Neural cell (in vitro differentiated cells): Measurements from ENCODE around the gene SHANK3. TPM values are rescaled to one million over a fixed set of nuclear protein-coding genes. Genes with fewer than 3 reads are reported as not detected.

Source experiments
- H2AFZ ChIP-seq: fragments of 200-600, 300-800 bp; sonication (generic), shearing (Covaris generic); 2 replicates; pipeline ENCODE4 v1.6.0; 2014; ENCODE audit warnings: low read depth, mild to moderate bottlenecking, antibody characterized with exemption, low read length, moderate library complexity
- H3F3A ChIP-seq: fragments of 200-600 bp; shearing (Covaris generic); 2 replicates; pipeline ENCODE4 v1.6.1; 2016; ENCODE audit warnings: mild to moderate bottlenecking, moderate library complexity, mixed read lengths, antibody characterized with exemption, low read length; ENCODE audit not compliant: insufficient read depth, poor library complexity, severe bottlenecking
- H3K27ac ChIP-seq: fragments of 200-600, 300-800 bp; sonication (generic), shearing (Covaris generic); 2 replicates; pipeline ENCODE4 v1.5.1; 2014; ENCODE audit warnings: mild to moderate bottlenecking, low read length, moderate library complexity
- H3K27me3 ChIP-seq: fragments of 300-800, 200-600 bp; sonication (generic), shearing (Covaris generic); 2 replicates; pipeline ENCODE4 v1.6.0; 2014; ENCODE audit warnings: mild to moderate bottlenecking, low read depth, low read length, moderate library complexity; ENCODE audit not compliant: insufficient read depth
- H3K36me3 ChIP-seq: fragments of 300-800, 200-600 bp; sonication (generic), shearing (Covaris generic); 2 replicates; pipeline ENCODE4 v1.5.1; 2014; ENCODE audit warnings: mild to moderate bottlenecking, antibody characterized with exemption, low read length, moderate library complexity; ENCODE audit not compliant: insufficient read depth
- H3K4me2 ChIP-seq: fragments of 300-800, 200-600 bp; sonication (generic), shearing (Covaris generic); 2 replicates; pipeline ENCODE4 v1.6.0; 2014; ENCODE audit warnings: mild to moderate bottlenecking, low read length
- H3K4me3 ChIP-seq: fragments of 300-800, 200-600 bp; sonication (generic), shearing (Covaris generic); 2 replicates; pipeline ENCODE4 v1.5.1; 2014; ENCODE audit warnings: mild to moderate bottlenecking, low read length, moderate library complexity
- H3K79me2 ChIP-seq: fragments of 200-600 bp; shearing (Covaris generic); replicated peaks from 2 replicates; pipeline ENCODE4 v1.6.0; 2014; ENCODE audit warnings: mild to moderate bottlenecking, low read length, moderate library complexity; ENCODE audit not compliant: insufficient read depth
- H3K9ac ChIP-seq: fragments of 300-800, 200-600 bp; sonication (generic), shearing (Covaris generic); 2 replicates; pipeline ENCODE4 v1.6.1; 2016; ENCODE audit warnings: mild to moderate bottlenecking, low read length, mixed read lengths
- H3K9me2 ChIP-seq: fragments of 200-600 bp; shearing (Covaris generic); 2 replicates; pipeline ENCODE4 v1.6.1; 2016; ENCODE audit warnings: mild to moderate bottlenecking, low read length, mixed read lengths; ENCODE audit not compliant: insufficient read depth
- H3K9me3 ChIP-seq: fragments of 200-600, 300-800 bp; sonication (generic), shearing (Covaris generic); 2 replicates; pipeline ENCODE4 v1.6.1; 2016; ENCODE audit warnings: mild to moderate bottlenecking, mixed run types, low read length, moderate library complexity, mixed read lengths
- H4K20me1 ChIP-seq: fragments of 200-600 bp; shearing (Covaris generic); 2 replicates; pipeline ENCODE4 v1.6.1; 2016; ENCODE audit warnings: mild to moderate bottlenecking, mixed run types; ENCODE audit not compliant: insufficient read depth
- CTCF ChIP-seq: fragments of 450-650 bp; IDR thresholded peaks from 2 replicates; pipeline ENCODE4 v1.5.1; 2014; ENCODE audit warnings: antibody characterized with exemption, mild to moderate bottlenecking, moderate library complexity; ENCODE audit not compliant: poor library complexity, severe bottlenecking
- EP300 ChIP-seq: fragments of 450-650 bp; conservative IDR thresholded peaks from 2 replicates; pipeline ENCODE4 v1.6.1; 2014; ENCODE audit warnings: antibody characterized with exemption, mild to moderate bottlenecking, moderate library complexity; ENCODE audit not compliant: poor library complexity, severe bottlenecking
- EZH2 ChIP-seq: fragments of 200-600, 300-800 bp; shearing (Covaris generic), sonication (generic); IDR thresholded peaks from 2 replicates; pipeline ENCODE4 v1.6.1; 2014; ENCODE audit warnings: antibody characterized with exemption, low read length, borderline replicate concordance, mild to moderate bottlenecking; ENCODE audit not compliant: insufficient read depth, poor library complexity, severe bottlenecking
- MXI1 ChIP-seq: fragments of 450-650 bp; conservative IDR thresholded peaks from 2 replicates; pipeline ENCODE4 v1.6.1; 2014; ENCODE audit warnings: antibody characterized with exemption, mild to moderate bottlenecking; ENCODE audit not compliant: poor library complexity, severe bottlenecking
- POLR2AphosphoS5 ChIP-seq: IDR thresholded peaks from 2 replicates; pipeline ENCODE4 v1.6.1; 2012
- RAD21 ChIP-seq: fragments of 450-650 bp; conservative IDR thresholded peaks from 2 replicates; pipeline ENCODE4 v1.6.1; 2014; ENCODE audit warnings: antibody characterized with exemption, mild to moderate bottlenecking, moderate library complexity
- REST ChIP-seq: IDR thresholded peaks from 2 replicates; pipeline ENCODE4 v1.6.1; 2012; ENCODE audit warnings: borderline replicate concordance
- SMC3 ChIP-seq: fragments of 450-650 bp; conservative IDR thresholded peaks from 2 replicates; pipeline ENCODE4 v1.6.1; 2014; ENCODE audit warnings: antibody characterized with exemption, mild to moderate bottlenecking, moderate library complexity; ENCODE audit not compliant: poor library complexity
- TAF1 ChIP-seq: IDR thresholded peaks from 2 replicates; pipeline ENCODE4 v1.6.1; 2012; ENCODE audit warnings: low read depth
- polyA plus RNA-seq: library from polyadenylated mRNA; depleted of rRNA; stranded (reverse); fragments of >200 nt; gene quantifications from 2 replicates; pipeline ENCODE4 v1.2.3, GENCODE V29; 2014

The SHANK3 gene
- polyA plus RNA-seq, 1 donor from 2014 or later: 5.5 TPM

GRCh38 chr22:50714150-50714549, 41.5 kb downstream of the SHANK3 start:
- Histone ChIP-seq H4K20me1 (no peaks in the 10 kb centered on the region), H3K4me2 (no peak overlapping the region), H3K4me3 (no peak overlapping the region), H3K9ac (no peak overlapping the region), H3K27me3 (peaks cover 4% of the 10 kb centered on the region), H3K9me2 (no peaks in the 10 kb centered on the region), H3K36me3 (peaks cover 9% of the 10 kb centered on the region), H3K79me2 (no peaks in the 10 kb centered on the region), H3F3A (no peaks in the 10 kb centered on the region), H3K27ac (no peak overlapping the region), H3K9me3 (no peaks in the 10 kb centered on the region), H2AFZ (no peak overlapping the region)
- TF ChIP-seq SMC3 (no peak), EP300 (no peak), REST (no peak), EZH2 (no peak), POLR2AphosphoS5 (no peak), MXI1 (no peak), TAF1 (no peak), CTCF (no peak), RAD21 (no peak)

GRCh38 chr22:50714631-50715179, 42.1 kb downstream of the SHANK3 start:
- Histone ChIP-seq H3F3A (no peaks in the 10 kb centered on the region), H3K9me2 (no peaks in the 10 kb centered on the region), H4K20me1 (no peaks in the 10 kb centered on the region), H3K27ac (no peak overlapping the region), H3K9ac (no peak overlapping the region), H3K4me2 (no peak overlapping the region), H3K27me3 (peaks cover 10% of the 10 kb centered on the region), H2AFZ (no peak overlapping the region), H3K36me3 (peaks cover 8% of the 10 kb centered on the region), H3K4me3 (no peak overlapping the region), H3K79me2 (no peaks in the 10 kb centered on the region), H3K9me3 (no peaks in the 10 kb centered on the region)
- TF ChIP-seq SMC3 (no peak), POLR2AphosphoS5 (no peak), RAD21 (no peak), TAF1 (no peak)
